ENCODE measurements around the gene SPRED2.

GRCh38 chr2:65415091-65415490 lies 17.3 kb downstream of the SPRED2 start:
- TF ChIP-seq CTCF (IDR thresholded peaks at IDR 0.05; ENCODE audit: low read depth, low read length) (no peak), POLR2A (IDR thresholded peaks at IDR 0.05; ENCODE audit: extremely low read depth, insufficient read length) (no peak), MAX (IDR thresholded peaks at IDR 0.05; ENCODE audit: low read depth, low read length) (no peak)
